ENCODE data around the gene DLG2.
"Not testable (repeated sequence)": the region's sequence is repeated elsewhere in the genome, so short reads cannot be mapped to it uniquely, and the experiment has no call there.

Gene DLG2

DNA sequence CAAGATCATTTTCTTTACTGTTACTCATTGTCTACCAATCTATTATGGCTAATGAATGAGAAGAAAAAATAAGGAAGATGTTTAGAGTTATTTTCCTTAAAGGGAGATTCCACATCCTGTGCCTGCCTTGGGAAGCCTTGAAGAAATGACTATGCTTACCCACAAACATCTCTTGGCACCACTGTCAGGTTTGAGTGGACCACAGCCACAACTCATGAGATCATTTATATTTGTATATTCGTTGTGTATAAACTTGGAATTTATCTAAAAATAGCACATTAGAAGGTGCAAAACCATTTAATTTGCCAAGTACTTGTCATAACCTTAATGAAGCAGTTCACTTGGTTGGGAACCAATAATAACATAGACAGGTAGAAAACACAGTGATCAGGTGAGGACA, 740.8 kb downstream of the DLG2 start:
- no peak for DNase-seq

DNA sequence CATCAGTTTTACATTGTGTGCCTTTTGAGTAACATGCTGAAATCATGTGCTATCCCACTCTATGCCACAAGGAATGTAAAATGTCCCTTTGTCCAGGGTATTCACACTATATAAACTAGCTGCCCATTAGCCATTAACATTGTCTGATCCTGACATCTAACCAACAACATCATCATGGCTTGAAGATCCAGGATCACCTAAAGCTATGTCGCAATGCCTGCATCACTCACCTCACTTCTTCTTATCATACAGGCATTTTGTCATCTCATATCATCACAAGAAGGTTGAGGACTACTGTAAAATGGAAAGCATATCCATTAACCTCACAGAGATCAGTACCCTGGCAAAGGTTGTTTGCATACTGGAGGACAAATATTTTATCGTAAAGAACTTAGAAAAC, 742.3 kb downstream of the DLG2 start:
- no peak for DNase-seq

DNA sequence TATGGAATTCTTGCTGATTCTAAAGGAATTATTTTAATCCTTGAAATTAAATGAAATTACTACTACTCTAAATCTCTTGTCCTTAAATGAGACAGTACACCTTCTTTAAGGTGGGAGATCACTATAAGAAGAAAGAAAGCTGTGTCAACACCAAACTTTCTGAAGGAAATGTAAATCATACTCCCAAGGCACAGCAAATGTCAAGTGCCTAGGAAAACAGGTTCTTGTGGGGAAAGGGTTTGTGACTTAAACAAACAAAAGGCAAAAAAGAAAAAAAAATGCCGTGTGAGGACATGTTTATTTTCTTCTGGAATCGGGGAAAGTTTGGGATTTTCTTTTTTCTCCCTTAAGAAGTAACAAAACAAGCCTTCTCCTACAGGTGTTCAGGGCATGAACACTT, 745.1 kb downstream of the DLG2 start:
- no peak for DNase-seq

DNA sequence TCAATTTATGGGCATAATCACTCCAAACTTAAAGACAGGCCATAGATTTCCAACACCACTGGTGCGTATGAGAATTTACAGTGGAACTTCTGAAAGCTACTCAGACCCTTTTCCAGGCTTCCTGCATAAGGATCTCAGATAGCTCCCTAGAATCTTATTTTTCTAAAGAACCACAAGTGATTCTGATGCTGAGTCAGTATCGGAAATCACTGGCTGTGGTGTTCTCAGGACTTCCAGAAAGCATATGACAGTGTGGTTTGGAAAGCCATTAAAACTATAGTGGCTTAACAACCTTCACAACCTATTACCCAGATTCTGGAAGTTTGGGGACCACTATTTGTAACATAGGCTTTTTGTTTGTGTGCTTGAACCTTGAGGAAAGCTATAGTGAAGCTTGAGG, 756.0 kb downstream of the DLG2 start:
- DNase-seq = no peak

DNA sequence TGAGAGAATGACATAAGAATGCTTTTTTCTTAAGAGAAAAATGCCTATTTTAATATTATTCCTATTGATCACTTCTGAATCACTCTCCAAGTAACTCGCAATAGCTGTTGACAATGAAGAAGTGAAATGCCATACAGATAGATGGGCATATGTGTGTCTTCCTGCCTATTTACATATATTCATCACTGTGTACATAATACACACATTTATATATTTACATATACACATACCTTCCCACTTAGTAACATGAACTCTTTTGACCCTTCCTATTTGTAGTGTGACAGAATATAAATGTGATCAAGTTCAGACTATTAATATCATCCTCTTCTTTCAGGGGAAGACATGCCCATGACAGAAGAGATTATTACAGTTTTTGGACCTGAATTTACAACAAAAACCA, 756.7 kb downstream of the DLG2 start:
- DNase-seq = no peak

DNA sequence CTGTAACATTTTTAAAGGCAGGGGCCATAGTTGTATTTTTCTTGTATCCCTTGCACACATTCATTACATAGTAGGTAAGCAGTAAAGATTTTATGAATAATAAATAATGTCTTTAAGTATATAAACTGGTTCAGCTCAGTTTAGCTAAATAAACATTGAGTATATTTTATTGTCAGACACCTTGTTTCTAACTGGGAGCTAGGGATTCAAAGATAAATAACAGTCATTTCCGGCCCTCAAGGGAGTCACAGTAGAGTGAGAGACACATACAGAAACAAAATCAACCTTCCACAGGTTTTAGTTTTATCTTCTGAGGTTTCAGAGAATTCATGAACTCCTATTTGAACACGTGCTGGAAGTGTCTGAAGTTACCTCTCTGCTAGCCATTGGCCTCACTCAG, 760.2 kb downstream of the DLG2 start:
- DNase-seq = no peak

DNA sequence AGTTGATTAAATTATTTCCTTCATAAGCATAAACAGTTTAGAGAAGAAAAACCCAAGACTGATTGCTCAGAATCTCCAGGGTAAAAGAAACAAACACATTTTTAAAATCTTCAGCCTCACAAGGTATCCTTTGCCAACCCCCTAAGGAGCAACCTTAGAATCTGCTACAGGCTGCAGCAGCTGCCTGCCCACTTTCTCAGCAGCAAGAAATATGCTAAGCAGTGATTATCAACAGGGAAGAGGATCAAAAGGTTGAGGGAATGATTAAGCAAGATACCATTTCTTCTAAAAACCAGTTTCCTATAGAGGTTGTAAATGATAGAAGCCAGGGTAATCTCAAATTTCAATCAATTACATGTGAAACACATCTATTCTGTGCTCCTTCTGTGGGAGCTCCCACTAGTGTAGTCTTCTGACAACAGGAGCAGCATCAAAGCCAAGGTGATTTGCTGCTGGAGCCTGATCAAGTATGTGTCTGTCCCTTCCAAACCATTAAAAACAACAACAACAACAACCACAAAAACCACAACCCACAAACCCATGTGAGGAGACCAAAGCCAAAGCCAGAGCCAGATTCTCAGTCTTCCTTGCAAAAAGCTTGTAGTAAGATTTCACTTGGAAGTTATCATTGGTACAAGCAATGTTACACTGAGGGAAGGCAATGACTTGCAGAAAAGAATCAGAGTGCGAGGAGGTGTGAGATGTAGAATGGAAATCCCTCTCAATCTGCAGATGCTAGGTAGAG, 761.2 kb downstream of the DLG2 start:
- DNase-seq = no peak

- DNase-seq = no peak
Observed at GRCh38 chr11:84865257-84865656, 761.9 kb downstream of the DLG2 start.

DNA sequence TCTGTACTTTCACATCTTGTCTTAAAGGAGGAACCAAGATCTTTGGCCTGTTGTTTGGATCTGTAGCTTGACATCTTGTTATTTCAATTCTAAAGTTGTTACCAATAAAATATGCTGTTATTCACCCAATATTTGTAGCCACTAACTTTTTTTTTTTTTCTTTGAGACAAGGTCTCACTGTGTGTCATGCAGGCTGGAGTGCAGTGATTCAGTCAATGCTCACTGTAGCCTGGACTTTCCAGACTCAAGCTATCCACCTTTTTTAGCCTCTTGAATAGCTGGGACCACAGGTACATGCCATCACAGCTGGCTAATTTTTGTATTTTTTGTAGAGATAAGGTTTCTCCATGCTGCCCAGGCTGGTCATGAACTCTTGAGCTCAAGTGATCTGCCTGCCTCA, 769.4 kb downstream of the DLG2 start:
- DNase-seq = no peak

- DNase-seq = no peak
Observed at GRCh38 chr11:84855508-84856245, 771.5 kb downstream of the DLG2 start.

DNA sequence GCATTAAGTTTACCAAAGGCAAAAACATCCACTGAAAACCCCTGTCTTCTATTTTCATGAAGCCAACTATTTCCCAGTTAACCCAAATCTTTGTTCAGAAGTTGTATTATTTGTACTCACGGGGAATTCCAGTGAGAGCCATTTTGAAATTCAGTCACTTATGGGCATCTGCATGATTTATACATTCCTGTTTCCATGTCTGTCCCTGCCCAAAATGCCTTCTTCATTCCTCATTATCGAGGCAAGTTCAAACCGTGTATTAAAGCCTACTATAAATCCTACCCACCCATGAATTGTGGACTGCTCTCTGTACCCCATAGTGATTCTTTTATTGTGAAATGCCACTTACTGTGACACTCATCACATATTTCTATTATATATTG, 772.7 kb downstream of the DLG2 start:
- DNase-seq = no peak

GRCh38 chr11:84853841-84854497, 773.2 kb downstream of the DLG2 start:
- no peak for DNase-seq

GRCh38 chr11:84847842-84848241, 779.3 kb downstream of the DLG2 start:
- DNase-seq = no peak

DNA sequence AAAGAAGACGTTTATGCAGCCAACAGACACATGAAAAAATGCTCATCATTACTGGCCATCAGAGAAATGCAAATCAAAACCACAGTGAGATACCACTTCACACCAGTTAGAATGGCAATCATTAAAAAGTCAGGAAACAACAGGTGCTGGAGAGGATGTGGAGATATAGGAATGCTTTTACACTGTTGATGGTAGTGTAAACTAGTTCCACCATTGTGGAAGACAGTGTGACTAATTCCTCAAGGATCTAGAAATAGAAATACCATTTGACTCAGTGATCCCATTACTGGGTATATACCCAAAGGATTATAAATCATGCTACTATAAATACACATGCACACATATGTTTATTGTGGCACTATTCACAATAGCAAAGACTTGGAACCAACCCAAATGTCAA, 786.9 kb downstream of the DLG2 start:
- not testable (repeated sequence) for DNase-seq

DNA sequence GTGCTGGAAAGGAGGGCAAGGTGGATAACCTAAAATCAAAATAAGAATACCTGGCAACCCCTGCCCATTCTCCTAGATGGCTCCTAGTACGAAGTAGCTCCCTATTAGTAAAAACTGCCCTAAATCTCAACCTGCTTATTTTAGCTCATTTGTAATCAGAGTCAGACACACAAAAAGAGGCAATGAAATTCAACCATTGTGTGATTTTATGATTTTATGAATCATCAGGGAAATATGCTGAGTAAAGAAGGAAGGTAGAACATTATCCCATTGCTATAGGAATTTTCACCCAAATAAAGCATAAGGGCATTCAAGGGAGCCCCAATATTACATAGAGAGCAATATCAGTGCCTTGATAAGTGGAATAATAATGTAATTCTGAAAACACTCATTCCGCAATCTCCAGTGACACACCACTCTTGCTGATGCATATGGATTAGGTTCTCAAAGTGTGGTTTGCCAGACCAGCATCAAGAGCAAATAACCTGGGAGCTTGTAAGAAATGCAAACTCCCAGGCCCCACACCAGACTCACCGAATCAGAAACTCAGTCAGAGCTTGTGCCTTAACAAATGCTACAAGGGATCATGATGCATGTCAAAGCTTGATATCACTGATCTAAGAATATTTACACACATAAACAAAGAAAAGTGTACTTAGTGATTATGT, 789.6 kb downstream of the DLG2 start:
- DNase-seq = no peak

DNA sequence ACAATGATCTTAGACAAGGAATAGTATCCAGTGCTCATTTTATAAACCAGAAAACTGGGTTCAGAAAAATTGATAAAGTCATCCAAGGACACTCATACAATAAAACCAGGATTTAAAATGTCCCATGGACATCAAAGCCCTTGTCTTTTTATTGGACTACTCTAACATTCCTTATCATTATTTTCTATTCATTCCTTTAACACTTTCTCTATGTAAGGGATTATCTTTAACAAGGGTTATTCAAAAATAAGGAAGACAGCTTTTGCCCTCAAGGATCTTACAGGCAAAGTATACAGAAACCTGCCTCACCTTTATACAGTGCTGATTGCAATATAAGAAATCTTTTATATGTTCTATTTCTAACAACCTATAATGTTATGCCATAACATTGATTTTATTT, 790.8 kb downstream of the DLG2 start:
- no peak for DNase-seq

- no peak for DNase-seq
Observed at GRCh38 chr11:84833488-84834088, 793.6 kb downstream of the DLG2 start.

DNA sequence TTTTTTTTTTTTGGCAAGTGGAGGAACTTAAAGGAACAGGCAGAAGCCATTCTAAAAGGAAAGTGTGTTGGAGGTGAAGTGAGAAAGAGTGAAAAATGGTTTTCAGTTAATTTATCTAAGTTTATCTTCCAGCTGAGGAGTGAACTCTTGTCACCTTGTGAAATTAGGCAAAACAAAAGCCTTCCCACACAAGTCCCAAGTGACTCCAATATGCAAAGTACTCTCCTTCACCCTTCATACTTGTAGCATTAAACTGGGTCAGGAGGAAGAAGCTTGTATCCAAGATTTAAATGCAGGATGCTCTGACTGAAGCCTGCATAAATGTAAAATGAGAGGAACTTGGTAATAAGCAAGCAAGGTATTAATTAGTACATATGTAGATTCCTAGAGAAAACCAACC, 796.8 kb downstream of the DLG2 start:
- DNase-seq = no peak

- no peak for DNase-seq
Observed at GRCh38 chr11:84829162-84829561, 798.0 kb downstream of the DLG2 start.

DNA sequence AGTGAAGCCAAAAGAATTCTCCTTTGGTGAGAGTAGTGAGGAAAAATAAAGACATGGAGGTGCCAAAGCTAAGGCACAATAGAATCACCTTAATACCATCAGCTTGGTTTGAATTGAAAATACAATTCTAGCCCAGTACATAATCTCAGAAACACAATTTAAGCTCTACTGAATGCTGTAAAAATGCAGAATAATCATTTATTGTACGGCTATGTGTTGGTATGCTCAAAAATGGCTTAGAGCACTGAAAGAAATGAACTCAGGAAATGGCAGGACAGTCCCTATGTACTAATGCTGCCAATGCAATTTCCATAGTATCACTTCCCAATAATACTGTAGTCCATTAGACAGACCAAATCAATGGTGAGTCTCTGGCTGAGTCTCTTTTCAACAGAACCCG, 798.5 kb downstream of the DLG2 start:
- no peak for DNase-seq

DNA sequence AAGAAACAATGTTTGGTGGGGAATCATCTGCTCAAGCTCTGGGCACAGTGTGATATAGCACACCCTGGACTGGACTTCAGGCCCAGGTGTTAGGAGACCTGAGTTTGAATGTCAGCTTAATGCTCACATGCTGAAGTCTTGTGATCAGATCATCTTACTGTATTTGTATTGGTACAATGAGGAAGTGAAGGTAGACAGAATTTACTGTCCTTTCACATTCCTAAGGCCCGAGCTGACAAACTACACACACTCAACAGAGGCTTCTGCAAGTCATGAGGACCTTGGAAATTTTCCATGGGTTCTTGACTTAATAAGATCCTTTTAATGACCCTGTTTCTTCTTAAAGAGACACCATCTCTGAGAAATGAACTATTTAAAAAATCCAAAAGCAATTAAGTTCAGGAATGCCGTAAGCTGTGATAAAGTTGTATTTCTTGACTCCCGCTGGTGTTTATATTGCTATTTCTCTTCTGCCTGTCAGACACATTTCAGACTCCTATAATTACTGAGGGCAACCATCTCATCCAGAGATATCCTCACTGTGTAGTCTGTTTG, 802.0 kb downstream of the DLG2 start:
- no peak for DNase-seq

DNA sequence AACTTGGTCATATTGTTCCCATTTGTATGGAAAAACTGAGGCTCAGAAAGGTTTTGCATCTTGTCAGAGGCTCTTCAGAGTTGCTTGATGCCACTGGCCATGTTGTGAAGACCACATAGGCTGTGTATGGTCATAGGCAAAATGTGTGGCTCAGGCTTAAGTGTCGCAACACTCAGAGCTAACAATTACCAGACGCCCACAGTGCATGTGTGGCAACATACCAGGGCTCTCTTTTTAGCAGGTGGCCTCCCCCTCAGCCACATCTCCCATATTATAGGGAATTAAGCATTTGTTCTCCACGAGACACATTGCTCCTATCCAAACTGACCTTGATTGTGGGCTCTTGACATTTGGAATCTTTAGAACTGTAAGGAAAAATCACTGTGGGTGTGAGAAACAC, 802.5 kb downstream of the DLG2 start:
- no peak for DNase-seq

DNA sequence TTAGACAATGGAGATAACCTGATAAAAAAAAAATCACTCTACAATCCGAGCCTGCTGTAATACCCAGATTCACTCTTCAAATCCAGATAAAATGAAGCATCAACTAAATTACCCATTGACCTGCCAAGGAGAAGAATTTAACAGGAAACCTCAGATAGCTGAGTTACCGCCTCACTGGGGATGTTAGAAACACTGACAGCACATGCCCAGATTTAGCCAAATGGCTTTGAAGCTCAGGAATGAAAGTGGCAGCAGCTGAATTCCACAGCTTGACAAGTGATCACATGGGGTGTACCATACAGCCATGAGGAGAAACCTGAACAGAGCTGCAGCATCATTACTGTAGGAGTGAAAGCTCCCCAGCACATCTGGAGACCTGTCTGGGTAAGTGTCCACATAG, 807.6 kb downstream of the DLG2 start:
- DNase-seq = no peak

All from CD4-positive, alpha-beta T cell treated with Interleukin-1 beta for 1 hour (primary cell).